HepG2 (cell line): ENCODE results near the gene PDPK1. TPM values are rescaled to one million over a fixed set of nuclear protein-coding genes. Genes with fewer than 3 reads are reported as not detected.

Experiments
- DMAP1 ChIP-seq: IDR thresholded peaks from 2 replicates; pipeline ENCODE4 v1.6.1; 2016
- ETV6 ChIP-seq: sonication (generic); formaldehyde crosslinking; conservative IDR thresholded peaks from 2 replicates; pipeline ENCODE4 v1.4.0; 2020; ENCODE audit warnings: missing genetic modification reagents
- MTF1 ChIP-seq: sonication (generic); formaldehyde crosslinking; IDR thresholded peaks from 2 replicates; pipeline ENCODE4 v1.5.0; 2020; ENCODE audit warnings: missing genetic modification reagents
- NFE2L2 ChIP-seq: fragments of 150-350 bp; IDR thresholded peaks from 2 replicates; pipeline ENCODE4 v1.6.1; 2014; ENCODE audit warnings: low read length
- PCBP1 ChIP-seq: fragments of 200-400 bp; formaldehyde crosslinking; IDR thresholded peaks from 2 replicates; pipeline ENCODE4 v1.6.1; 2017; ENCODE audit warnings: mild to moderate bottlenecking, low read depth, low read length, borderline replicate concordance
- PLSCR1 ChIP-seq: sonication (generic); formaldehyde crosslinking; IDR thresholded peaks from 2 replicates; pipeline ENCODE4 v1.5.0; 2020; ENCODE audit warnings: missing genetic modification reagents, mild to moderate bottlenecking, borderline replicate concordance
- RBAK ChIP-seq: sonication (generic); formaldehyde crosslinking; IDR thresholded peaks from 2 replicates; pipeline ENCODE4 v1.5.1; 2020; ENCODE audit warnings: mild to moderate bottlenecking, missing genetic modification reagents
- SNAPC2 ChIP-seq: sonication (generic); formaldehyde crosslinking; IDR thresholded peaks from 2 replicates; pipeline ENCODE4 v1.8.1; 2022; ENCODE audit warnings: mild to moderate bottlenecking, missing genetic modification reagents
- TAF15 ChIP-seq: fragments of 200-400 bp; formaldehyde crosslinking; IDR thresholded peaks from one replicate; pipeline ENCODE4 v1.6.1; 2018; ENCODE audit warnings: mild to moderate bottlenecking, low read depth, low read length; ENCODE audit not compliant: poor library complexity, severe bottlenecking
- THYN1 ChIP-seq: sonication (generic); formaldehyde crosslinking; IDR thresholded peaks from 2 replicates; pipeline ENCODE4 v1.8.1; 2023; ENCODE audit warnings: low read depth, mild to moderate bottlenecking, moderate library complexity, missing genetic modification reagents, borderline replicate concordance
- ZNF232 ChIP-seq: sonication (generic); formaldehyde crosslinking; IDR thresholded peaks from 2 replicates; pipeline ENCODE4 v1.4.0; 2020; ENCODE audit warnings: missing genetic modification reagents, borderline replicate concordance
- ZNF251 ChIP-seq: sonication (generic); formaldehyde crosslinking; IDR thresholded peaks from 2 replicates; pipeline ENCODE4 v1.9.0; 2021; ENCODE audit warnings: mild to moderate bottlenecking, missing genetic modification reagents
- ZNF281 ChIP-seq: sonication (generic); formaldehyde crosslinking; IDR thresholded peaks from 2 replicates; pipeline ENCODE4 v1.4.0; 2020; ENCODE audit warnings: missing genetic modification reagents, borderline replicate concordance
- ZNF282 ChIP-seq: fragments of 450-650 bp; IDR thresholded peaks from 2 replicates; pipeline ENCODE4 v1.6.1; 2018; ENCODE audit not compliant: partially characterized antibody
- ZNF30 ChIP-seq: sonication (generic); formaldehyde crosslinking; IDR thresholded peaks from 2 replicates; pipeline ENCODE4 v1.5.0; 2020; ENCODE audit warnings: mild to moderate bottlenecking, missing genetic modification reagents
- ZNF441 ChIP-seq: sonication (generic); formaldehyde crosslinking; IDR thresholded peaks from 2 replicates; pipeline ENCODE4 v1.7.0; 2021; ENCODE audit warnings: missing genetic modification reagents, borderline replicate concordance
- ZNF569 ChIP-seq: sonication (generic); formaldehyde crosslinking; IDR thresholded peaks from 2 replicates; pipeline ENCODE4 v1.5.0; 2020; ENCODE audit warnings: mild to moderate bottlenecking, missing genetic modification reagents, moderate library complexity, borderline replicate concordance
- ZSCAN25 ChIP-seq: sonication (generic); formaldehyde crosslinking; IDR thresholded peaks from 2 replicates; pipeline ENCODE4 v1.8.0; 2022; ENCODE audit warnings: mild to moderate bottlenecking, missing genetic modification reagents
- ZSCAN29 ChIP-seq: sonication (generic); formaldehyde crosslinking; conservative IDR thresholded peaks from 2 replicates; pipeline ENCODE4 v1.4.0; 2020; ENCODE audit warnings: mild to moderate bottlenecking, missing genetic modification reagents
- polyA plus RNA-seq, 8 experiments: library from polyadenylated mRNA; depleted of rRNA in 3 of 8; stranded (reverse) in 7 of 8; unstranded in 1 of 8; fragments of >200 nt; fragmentation: Illumina TruSeq in 4 of 8; extraction: Trizol in 4 of 8; gene quantifications; 2 replicates each; pipeline versions ENCODE4 v1.2.1 to v1.2.3, GENCODE V29; 2011 to 2016; ENCODE audit warnings: low read depth in 4 of 8, missing spikeins in 1 of 8, mixed read lengths in 1 of 8; ENCODE audit not compliant: insufficient read depth in 1 of 8
- total RNA-seq, 5 experiments: library from RNA; depleted of rRNA; stranded (reverse); fragments of >200 nt; fragmentation: Illumina TruSeq; extraction: Trizol; gene quantifications; 2 replicates each; pipeline ENCODE4 v1.2.3, GENCODE V29; 2016; ENCODE audit warnings: low read depth in 1 of 5
- TF ChIP-seq, protein P1 (sequence below): IDR thresholded peaks from 2 replicates; pipeline ENCODE4 v1.6.1; 2016; ENCODE audit warnings: low read depth, missing genetic modification reagents, missing compliant biosample characterization
- TF ChIP-seq, protein P2 (sequence below): sonication (generic); formaldehyde crosslinking; IDR thresholded peaks from 2 replicates; pipeline ENCODE4 v1.5.0; 2020; ENCODE audit warnings: missing genetic modification reagents

PDPK1 gene
- total and polyA plus RNA-seq, 2 of the 13 experiments (the other 11 are each of a cell fraction or from before 2014, with no cell fraction given): 59.6 to 129 TPM

DNA sequence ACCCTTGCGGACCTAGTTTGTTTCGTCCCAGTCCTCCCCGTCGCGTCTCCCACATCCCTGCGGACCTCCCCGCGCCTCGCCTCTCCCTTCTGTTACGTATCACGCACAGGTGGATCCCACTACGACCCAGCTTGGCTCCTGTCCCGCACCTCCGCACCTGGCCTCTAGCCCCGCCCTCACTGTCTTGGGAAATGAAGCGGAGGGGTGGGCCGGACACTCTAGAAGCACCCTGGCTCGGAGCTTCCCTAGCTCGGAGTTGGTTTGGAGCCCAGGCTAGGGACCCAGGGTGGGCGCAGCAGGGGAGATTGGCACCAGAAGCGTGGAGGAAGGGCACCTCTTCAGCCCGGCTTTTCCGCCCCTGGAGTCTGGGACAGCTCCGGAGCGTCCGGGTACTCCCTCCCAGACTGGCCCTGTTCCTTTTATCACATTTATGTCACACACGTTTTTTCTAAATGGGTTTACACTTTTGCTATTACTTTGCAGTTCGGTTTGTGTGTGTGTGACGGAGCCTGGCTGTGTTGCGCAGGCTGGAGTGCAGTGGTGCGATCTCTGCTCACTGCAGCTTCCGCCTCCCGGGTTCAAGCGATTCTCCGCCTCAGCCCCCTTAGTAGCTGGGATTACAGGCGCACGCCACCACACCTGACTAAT is 5.2 kb upstream of the PDPK1 start (continued):
- TF ChIP-seq, protein P1, sequence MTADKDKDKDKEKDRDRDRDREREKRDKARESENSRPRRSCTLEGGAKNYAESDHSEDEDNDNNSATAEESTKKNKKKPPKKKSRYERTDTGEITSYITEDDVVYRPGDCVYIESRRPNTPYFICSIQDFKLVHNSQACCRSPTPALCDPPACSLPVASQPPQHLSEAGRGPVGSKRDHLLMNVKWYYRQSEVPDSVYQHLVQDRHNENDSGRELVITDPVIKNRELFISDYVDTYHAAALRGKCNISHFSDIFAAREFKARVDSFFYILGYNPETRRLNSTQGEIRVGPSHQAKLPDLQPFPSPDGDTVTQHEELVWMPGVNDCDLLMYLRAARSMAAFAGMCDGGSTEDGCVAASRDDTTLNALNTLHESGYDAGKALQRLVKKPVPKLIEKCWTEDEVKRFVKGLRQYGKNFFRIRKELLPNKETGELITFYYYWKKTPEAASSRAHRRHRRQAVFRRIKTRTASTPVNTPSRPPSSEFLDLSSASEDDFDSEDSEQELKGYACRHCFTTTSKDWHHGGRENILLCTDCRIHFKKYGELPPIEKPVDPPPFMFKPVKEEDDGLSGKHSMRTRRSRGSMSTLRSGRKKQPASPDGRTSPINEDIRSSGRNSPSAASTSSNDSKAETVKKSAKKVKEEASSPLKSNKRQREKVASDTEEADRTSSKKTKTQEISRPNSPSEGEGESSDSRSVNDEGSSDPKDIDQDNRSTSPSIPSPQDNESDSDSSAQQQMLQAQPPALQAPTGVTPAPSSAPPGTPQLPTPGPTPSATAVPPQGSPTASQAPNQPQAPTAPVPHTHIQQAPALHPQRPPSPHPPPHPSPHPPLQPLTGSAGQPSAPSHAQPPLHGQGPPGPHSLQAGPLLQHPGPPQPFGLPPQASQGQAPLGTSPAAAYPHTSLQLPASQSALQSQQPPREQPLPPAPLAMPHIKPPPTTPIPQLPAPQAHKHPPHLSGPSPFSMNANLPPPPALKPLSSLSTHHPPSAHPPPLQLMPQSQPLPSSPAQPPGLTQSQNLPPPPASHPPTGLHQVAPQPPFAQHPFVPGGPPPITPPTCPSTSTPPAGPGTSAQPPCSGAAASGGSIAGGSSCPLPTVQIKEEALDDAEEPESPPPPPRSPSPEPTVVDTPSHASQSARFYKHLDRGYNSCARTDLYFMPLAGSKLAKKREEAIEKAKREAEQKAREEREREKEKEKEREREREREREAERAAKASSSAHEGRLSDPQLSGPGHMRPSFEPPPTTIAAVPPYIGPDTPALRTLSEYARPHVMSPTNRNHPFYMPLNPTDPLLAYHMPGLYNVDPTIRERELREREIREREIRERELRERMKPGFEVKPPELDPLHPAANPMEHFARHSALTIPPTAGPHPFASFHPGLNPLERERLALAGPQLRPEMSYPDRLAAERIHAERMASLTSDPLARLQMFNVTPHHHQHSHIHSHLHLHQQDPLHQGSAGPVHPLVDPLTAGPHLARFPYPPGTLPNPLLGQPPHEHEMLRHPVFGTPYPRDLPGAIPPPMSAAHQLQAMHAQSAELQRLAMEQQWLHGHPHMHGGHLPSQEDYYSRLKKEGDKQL: no peak
- TF ChIP-seq ETV6 (no peak), ZNF232 (peak; percentile 69; the same call in 1 of the 2 replicates), ZNF251 (CRISPR knock-in tag) (no peak), ZNF282 (no peak), ZNF569 (CRISPR knock-in tag) (no peak), ZNF281 (CRISPR knock-in tag) (no peak), ZSCAN29 (CRISPR knock-in tag) (no peak), RBAK (no peak), THYN1 (CRISPR knock-in tag) (no peak), MTF1 (CRISPR knock-in tag) (no peak), ZNF441 (CRISPR knock-in tag) (no peak), TAF15 (no peak), PCBP1 (no peak), PLSCR1 (CRISPR knock-in tag) (no peak), ZNF30 (CRISPR knock-in tag) (no peak), DMAP1 (no peak), SNAPC2 (peak; percentile 9; the same call in 1 of the 2 replicates), NFE2L2 (no peak), ZSCAN25 (CRISPR knock-in tag) (no peak)
- TF ChIP-seq, protein P2, sequence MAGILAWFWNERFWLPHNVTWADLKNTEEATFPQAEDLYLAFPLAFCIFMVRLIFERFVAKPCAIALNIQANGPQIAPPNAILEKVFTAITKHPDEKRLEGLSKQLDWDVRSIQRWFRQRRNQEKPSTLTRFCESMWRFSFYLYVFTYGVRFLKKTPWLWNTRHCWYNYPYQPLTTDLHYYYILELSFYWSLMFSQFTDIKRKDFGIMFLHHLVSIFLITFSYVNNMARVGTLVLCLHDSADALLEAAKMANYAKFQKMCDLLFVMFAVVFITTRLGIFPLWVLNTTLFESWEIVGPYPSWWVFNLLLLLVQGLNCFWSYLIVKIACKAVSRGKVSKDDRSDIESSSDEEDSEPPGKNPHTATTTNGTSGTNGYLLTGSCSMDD (CRISPR knock-in tag): no peak
